Osteocyte (in vitro differentiated cells): ENCODE measurements around the gene GARS1. TPM values are rescaled to one million over a fixed set of nuclear protein-coding genes. Genes with fewer than 3 reads are reported as not detected.

Experiments
- DNase-seq: peaks from one replicate; pipeline ENCODE4 v3.0.0; 2021; ENCODE audit warnings: mixed read lengths; ENCODE audit not compliant: unreplicated experiment; ENCODE audit errors: extremely low spot score
- H3K27ac Mint-ChIP-seq: one replicate; pipeline ENCODE4 v1.8.0; 2021; ENCODE audit warnings: mild to moderate bottlenecking, mixed read lengths; ENCODE audit not compliant: unreplicated experiment
- H3K27me3 Mint-ChIP-seq: one replicate; pipeline ENCODE4 v1.8.0; 2021; ENCODE audit warnings: mixed read lengths; ENCODE audit not compliant: unreplicated experiment
- H3K36me3 Mint-ChIP-seq: one replicate; pipeline ENCODE4 v1.8.0; 2021; ENCODE audit warnings: mixed read lengths; ENCODE audit not compliant: unreplicated experiment
- H3K4me1 Mint-ChIP-seq: one replicate; pipeline ENCODE4 v1.8.0; 2021; ENCODE audit warnings: mixed read lengths; ENCODE audit not compliant: unreplicated experiment
- H3K4me3 Mint-ChIP-seq: one replicate; pipeline ENCODE4 v1.8.0; 2021; ENCODE audit warnings: mild to moderate bottlenecking, moderate library complexity, mixed read lengths; ENCODE audit not compliant: unreplicated experiment
- H3K9me3 Mint-ChIP-seq: one replicate; pipeline ENCODE4 v1.8.0; 2021; ENCODE audit warnings: mixed read lengths; ENCODE audit not compliant: unreplicated experiment
- total RNA-seq: library from RNA; stranded (reverse); gene quantifications from 2 replicates; pipeline ENCODE4 v1.2.1, GENCODE V29; 2021
- TF ChIP-seq, protein P1 (sequence below): fragments of 200-600 bp; sonication (generic); IDR thresholded peaks from 2 replicates; pipeline ENCODE4 v1.5.0; 2021; ENCODE audit warnings: antibody characterized with exemption, mild to moderate bottlenecking, moderate library complexity

Gene GARS1
- total RNA-seq, 1 donor from 2014 or later, result 320 TPM

DNA sequence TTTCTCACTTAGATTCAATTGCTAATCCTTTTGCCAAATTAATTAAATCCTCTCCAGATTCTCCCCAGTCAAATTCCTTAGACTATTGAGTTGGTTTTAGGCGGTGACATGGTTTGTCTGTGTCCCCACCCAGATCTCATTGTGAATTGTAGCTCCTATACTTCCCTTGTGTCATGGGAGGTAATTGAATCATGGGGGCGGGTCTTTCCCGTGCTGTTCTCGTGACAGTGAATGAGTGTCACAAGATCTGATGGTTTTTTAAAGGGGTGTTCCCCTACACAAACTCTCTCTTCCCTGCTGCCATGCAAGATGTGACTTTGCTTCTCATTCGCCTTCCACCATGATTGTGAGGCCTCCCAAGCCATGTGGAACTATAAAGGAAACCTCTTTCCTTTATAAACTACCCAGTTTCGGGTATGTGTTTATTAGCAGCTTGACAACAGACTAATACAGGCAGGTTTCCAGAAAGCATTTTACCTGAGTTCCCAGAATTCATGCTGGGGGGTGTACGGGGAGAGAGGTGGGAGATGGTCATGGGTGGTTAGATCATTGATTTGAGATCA is 44.7 kb upstream of the GARS1 start:
- Mint-ChIP-seq H3K9me3 (no peaks in the 10 kb centered on the region), H3K4me1 (peaks cover 33% of the 10 kb centered on the region)
- no peak for DNase-seq

DNA sequence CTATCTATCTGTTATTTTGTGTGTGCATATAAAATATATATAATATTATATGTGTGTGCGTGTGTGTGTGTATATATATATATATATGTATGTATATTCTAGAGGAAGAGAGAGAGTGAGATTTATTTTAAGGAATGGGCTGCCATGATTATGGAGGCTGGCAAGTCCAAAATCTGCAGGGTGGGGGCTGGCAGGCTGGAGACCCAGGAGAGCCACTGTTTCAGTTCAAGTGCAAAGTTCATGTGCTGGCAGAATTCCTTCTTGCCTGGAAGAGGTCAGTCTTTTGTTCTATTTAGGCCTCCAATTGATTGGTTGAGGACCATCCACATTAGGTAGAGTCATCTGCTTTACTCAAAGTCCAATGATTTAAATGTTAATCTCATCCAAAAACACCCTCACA is 42.3 kb upstream of the GARS1 start:
- Mint-ChIP-seq H3K27ac (no peak overlapping the region), H3K36me3 (peaks cover 4% of the 10 kb centered on the region), H3K27me3 (no peaks in the 10 kb centered on the region), H3K4me1 (peaks cover 28% of the 10 kb centered on the region), H3K9me3 (no peaks in the 10 kb centered on the region), H3K4me3 (no peak overlapping the region)
- TF ChIP-seq, protein P1, sequence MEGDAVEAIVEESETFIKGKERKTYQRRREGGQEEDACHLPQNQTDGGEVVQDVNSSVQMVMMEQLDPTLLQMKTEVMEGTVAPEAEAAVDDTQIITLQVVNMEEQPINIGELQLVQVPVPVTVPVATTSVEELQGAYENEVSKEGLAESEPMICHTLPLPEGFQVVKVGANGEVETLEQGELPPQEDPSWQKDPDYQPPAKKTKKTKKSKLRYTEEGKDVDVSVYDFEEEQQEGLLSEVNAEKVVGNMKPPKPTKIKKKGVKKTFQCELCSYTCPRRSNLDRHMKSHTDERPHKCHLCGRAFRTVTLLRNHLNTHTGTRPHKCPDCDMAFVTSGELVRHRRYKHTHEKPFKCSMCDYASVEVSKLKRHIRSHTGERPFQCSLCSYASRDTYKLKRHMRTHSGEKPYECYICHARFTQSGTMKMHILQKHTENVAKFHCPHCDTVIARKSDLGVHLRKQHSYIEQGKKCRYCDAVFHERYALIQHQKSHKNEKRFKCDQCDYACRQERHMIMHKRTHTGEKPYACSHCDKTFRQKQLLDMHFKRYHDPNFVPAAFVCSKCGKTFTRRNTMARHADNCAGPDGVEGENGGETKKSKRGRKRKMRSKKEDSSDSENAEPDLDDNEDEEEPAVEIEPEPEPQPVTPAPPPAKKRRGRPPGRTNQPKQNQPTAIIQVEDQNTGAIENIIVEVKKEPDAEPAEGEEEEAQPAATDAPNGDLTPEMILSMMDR, result no peak
- no peak for DNase-seq

More for the DNA sequence above, 44.7 kb upstream of the GARS1 start:
- TF ChIP-seq, protein P1, result no peak
- no peaks in the 10 kb centered on the region for H3K27me3 Mint-ChIP-seq
- H3K4me3 Mint-ChIP-seq, result no peak overlapping the region
- H3K27ac Mint-ChIP-seq, result peak overlapping the region; percentile 50
- H3K36me3 Mint-ChIP-seq, result peaks cover 8% of the 10 kb centered on the region

DNA sequence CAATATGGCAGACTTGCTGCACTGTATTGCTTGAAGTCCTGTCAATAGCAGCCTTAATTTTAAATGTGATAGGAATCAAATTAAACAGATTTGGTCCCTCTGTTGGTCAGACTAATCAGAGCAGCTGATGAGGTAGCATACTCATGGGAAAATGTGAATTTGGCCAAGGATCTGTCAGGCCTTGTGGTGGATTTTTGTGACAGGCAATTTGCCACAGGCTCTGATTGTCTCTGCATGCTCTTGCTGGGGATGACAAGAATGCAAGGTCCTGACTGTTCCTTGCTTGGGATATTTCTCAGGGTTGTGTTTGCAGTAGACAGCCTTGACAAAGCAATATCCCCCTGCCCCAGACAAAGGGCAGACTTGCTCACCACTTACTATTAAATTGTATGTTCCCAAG is 41.5 kb upstream of the GARS1 start:
- Mint-ChIP-seq H3K27me3 (no peaks in the 10 kb centered on the region), H3K4me3 (no peak overlapping the region), H3K9me3 (no peaks in the 10 kb centered on the region), H3K4me1 (peaks cover 28% of the 10 kb centered on the region), H3K27ac (no peak overlapping the region), H3K36me3 (peaks cover 4% of the 10 kb centered on the region)
- TF ChIP-seq, protein P1, result no peak
- DNase-seq, result no peak

DNA sequence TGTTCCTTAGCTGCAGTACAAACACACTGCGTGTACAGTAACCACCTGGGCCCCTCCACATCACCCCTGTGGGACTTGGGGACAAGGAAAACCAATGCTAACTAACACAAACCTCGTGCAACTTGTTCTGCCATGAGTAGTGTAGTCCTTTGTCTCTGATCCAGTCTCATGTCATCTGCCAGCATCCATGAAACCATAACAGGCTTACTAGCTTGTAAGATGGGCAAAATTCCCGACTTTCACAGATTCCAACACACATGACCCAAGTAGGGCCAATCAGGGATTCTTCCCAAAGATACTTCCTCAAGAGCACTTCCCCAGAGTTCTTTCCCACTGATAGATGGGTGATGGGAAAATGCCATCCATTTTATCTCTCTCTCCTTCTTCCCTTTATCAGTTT is 41.1 kb upstream of the GARS1 start:
- Mint-ChIP-seq H3K4me1 (peaks cover 28% of the 10 kb centered on the region), H3K9me3 (no peaks in the 10 kb centered on the region), H3K27ac (no peak overlapping the region), H3K4me3 (no peak overlapping the region), H3K27me3 (no peaks in the 10 kb centered on the region), H3K36me3 (peaks cover 4% of the 10 kb centered on the region)
- no peak for DNase-seq
- TF ChIP-seq, protein P1, result no peak

DNA sequence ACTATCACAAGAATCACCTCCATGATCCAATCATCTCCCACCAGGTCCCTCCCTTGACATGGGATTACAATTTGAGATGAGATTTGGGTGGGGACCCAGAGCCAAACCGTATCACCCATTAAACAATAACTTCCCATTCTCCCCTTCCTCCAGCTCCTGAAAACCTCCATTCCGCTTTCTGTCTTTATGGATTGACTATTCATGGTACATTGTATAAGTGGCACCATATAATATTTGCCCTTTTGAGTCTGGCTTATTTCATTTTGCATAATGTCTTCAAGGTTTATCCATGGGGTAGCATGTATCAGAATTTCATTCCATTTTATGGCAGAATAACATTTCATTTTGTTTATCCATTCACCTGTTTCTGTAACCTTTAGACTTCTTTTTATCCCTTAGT is 39.2 kb upstream of the GARS1 start:
- Mint-ChIP-seq H3K4me3 (no peak overlapping the region), H3K27ac (no peak overlapping the region), H3K36me3 (peaks cover 2% of the 10 kb centered on the region)

More for the DNA sequence above, 39.2 kb upstream of the GARS1 start:
- Mint-ChIP-seq H3K4me1 (peaks cover 17% of the 10 kb centered on the region), H3K9me3 (no peaks in the 10 kb centered on the region), H3K27me3 (no peaks in the 10 kb centered on the region)
- TF ChIP-seq, protein P1, result no peak
- DNase-seq, result no peak
